Memory B cell (primary cell): ENCODE data around the gene NINL.
"Not testable (repeated sequence)": the region's sequence is repeated elsewhere in the genome, so short reads cannot be mapped to it uniquely, and the experiment has no call there.

Source experiments
- ATAC-seq: fragments of 150-1000 bp; cut with Tn5 transposase; 2 replicates; pipeline ENCODE4 v1.10.0; 2021; ENCODE audit warnings: low read depth, mild to moderate bottlenecking, moderate library complexity
- DNase-seq, 2 donors: peaks; one replicate each; pipeline ENCODE4 v3.0.0; 2022; ENCODE audit warnings: low spot score in 2 of 2
- H3K27ac Mint-ChIP-seq: one replicate; pipeline ENCODE4 v1.8.0; 2022; ENCODE audit warnings: mild to moderate bottlenecking, moderate library complexity, mixed read lengths
- H3K27me3 Mint-ChIP-seq: one replicate; pipeline ENCODE4 v1.8.0; 2022; ENCODE audit warnings: mixed read lengths
- H3K36me3 Mint-ChIP-seq: one replicate; pipeline ENCODE4 v1.8.0; 2022; ENCODE audit warnings: mild to moderate bottlenecking, mixed read lengths
- H3K4me1 Mint-ChIP-seq: one replicate; pipeline ENCODE4 v1.8.0; 2022; ENCODE audit warnings: mixed read lengths
- H3K4me3 Mint-ChIP-seq: one replicate; pipeline ENCODE4 v1.8.0; 2022; ENCODE audit warnings: mild to moderate bottlenecking, moderate library complexity, mixed read lengths
- H3K9me3 Mint-ChIP-seq: one replicate; pipeline ENCODE4 v1.8.0; 2022; ENCODE audit warnings: mixed read lengths

NINL gene

GRCh38 chr20:25552977-25553376 lies 32.4 kb downstream of the NINL start:
- no peak overlapping the region for H3K27ac Mint-ChIP-seq
- H3K4me1 Mint-ChIP-seq = no peaks in the 10 kb centered on the region
- no peak for ATAC-seq
- H3K4me3 Mint-ChIP-seq = no peak overlapping the region
- peaks cover 8% of the 10 kb centered on the region for H3K27me3 Mint-ChIP-seq
- no peak for DNase-seq
- no peaks in the 10 kb centered on the region for H3K9me3 Mint-ChIP-seq
- no peaks in the 10 kb centered on the region for H3K36me3 Mint-ChIP-seq

- Mint-ChIP-seq H3K27me3 (peaks cover 8% of the 10 kb centered on the region), H3K4me1 (no peaks in the 10 kb centered on the region), H3K36me3 (no peaks in the 10 kb centered on the region), H3K9me3 (no peaks in the 10 kb centered on the region), H3K27ac (no peak overlapping the region), H3K4me3 (no peak overlapping the region)
- no peak for DNase-seq
- no peak for ATAC-seq
Measured at GRCh38 chr20:25551413-25552215, 33.7 kb downstream of the NINL start.

GRCh38 chr20:25550645-25551337 lies 34.5 kb downstream of the NINL start:
- not testable (repeated sequence) for H3K4me3 Mint-ChIP-seq, H3K9me3 Mint-ChIP-seq, H3K4me1 Mint-ChIP-seq, DNase-seq, H3K27ac Mint-ChIP-seq, H3K36me3 Mint-ChIP-seq, ATAC-seq, H3K27me3 Mint-ChIP-seq

GRCh38 chr20:25549843-25550477 lies 35.4 kb downstream of the NINL start:
- H3K27ac Mint-ChIP-seq = no peak overlapping the region
- no peak overlapping the region for H3K4me3 Mint-ChIP-seq
- no peaks in the 10 kb centered on the region for H3K4me1 Mint-ChIP-seq

GRCh38 chr20:25549172-25549773 lies 36.1 kb downstream of the NINL start:
- Mint-ChIP-seq H3K27me3 (peaks cover 8% of the 10 kb centered on the region), H3K4me3 (no peak overlapping the region), H3K27ac (no peak overlapping the region), H3K36me3 (no peaks in the 10 kb centered on the region), H3K9me3 (no peaks in the 10 kb centered on the region), H3K4me1 (no peaks in the 10 kb centered on the region)
- DNase-seq (no peak), ATAC-seq (no peak)

More at GRCh38 chr20:25549843-25550477, 35.4 kb downstream of the NINL start:
- DNase-seq = no peak
- Mint-ChIP-seq H3K9me3 (no peaks in the 10 kb centered on the region), H3K36me3 (no peaks in the 10 kb centered on the region), H3K27me3 (peaks cover 8% of the 10 kb centered on the region)
- no peak for ATAC-seq

- no peak overlapping the region for H3K4me3 Mint-ChIP-seq
- peaks cover 8% of the 10 kb centered on the region for H3K27me3 Mint-ChIP-seq
- no peaks in the 10 kb centered on the region for H3K4me1 Mint-ChIP-seq
- ATAC-seq = no peak
- DNase-seq = no peak
- H3K36me3 Mint-ChIP-seq = no peaks in the 10 kb centered on the region
- H3K9me3 Mint-ChIP-seq = no peaks in the 10 kb centered on the region
- no peak overlapping the region for H3K27ac Mint-ChIP-seq
Measured at GRCh38 chr20:25548613-25549086, 36.7 kb downstream of the NINL start.

- Mint-ChIP-seq H3K9me3 (no peaks in the 10 kb centered on the region), H3K27me3 (peaks cover 8% of the 10 kb centered on the region), H3K27ac (no peak overlapping the region), H3K4me3 (no peak overlapping the region), H3K4me1 (no peaks in the 10 kb centered on the region), H3K36me3 (no peaks in the 10 kb centered on the region)
- ATAC-seq (no peak), DNase-seq (no peak)
Measured at GRCh38 chr20:25547999-25548398, 37.3 kb downstream of the NINL start.

GRCh38 chr20:25547063-25547462 lies 38.3 kb downstream of the NINL start:
- Mint-ChIP-seq H3K4me1 (no peaks in the 10 kb centered on the region), H3K4me3 (no peak overlapping the region), H3K27me3 (peaks cover 8% of the 10 kb centered on the region), H3K9me3 (no peaks in the 10 kb centered on the region), H3K36me3 (no peaks in the 10 kb centered on the region), H3K27ac (no peak overlapping the region)
- DNase-seq = no peak
- no peak for ATAC-seq

GRCh38 chr20:25546048-25546447 lies 39.3 kb downstream of the NINL start:
- Mint-ChIP-seq H3K9me3 (no peaks in the 10 kb centered on the region), H3K4me3 (no peak overlapping the region), H3K27me3 (peaks cover 5% of the 10 kb centered on the region), H3K36me3 (no peaks in the 10 kb centered on the region), H3K4me1 (peaks cover 4% of the 10 kb centered on the region), H3K27ac (no peak overlapping the region)
- ATAC-seq = no peak
- no peak for DNase-seq

GRCh38 chr20:25545171-25545570 lies 40.2 kb downstream of the NINL start:
- H3K9me3 Mint-ChIP-seq = no peaks in the 10 kb centered on the region
- ATAC-seq = no peak
- H3K27me3 Mint-ChIP-seq = peaks cover 5% of the 10 kb centered on the region
- H3K4me1 Mint-ChIP-seq = peaks cover 5% of the 10 kb centered on the region
- no peak overlapping the region for H3K27ac Mint-ChIP-seq
- no peak for DNase-seq
- H3K4me3 Mint-ChIP-seq = no peak overlapping the region
- no peaks in the 10 kb centered on the region for H3K36me3 Mint-ChIP-seq

- Mint-ChIP-seq H3K36me3 (no peaks in the 10 kb centered on the region), H3K27ac (no peak overlapping the region), H3K27me3 (peaks cover 5% of the 10 kb centered on the region), H3K9me3 (no peaks in the 10 kb centered on the region), H3K4me3 (no peak overlapping the region), H3K4me1 (peaks cover 5% of the 10 kb centered on the region)
- no peak for DNase-seq
- ATAC-seq = no peak
Measured at GRCh38 chr20:25544734-25545133, 40.6 kb downstream of the NINL start.

- Mint-ChIP-seq H3K9me3 (no peaks in the 10 kb centered on the region), H3K4me3 (no peak overlapping the region), H3K4me1 (peaks cover 5% of the 10 kb centered on the region), H3K36me3 (no peaks in the 10 kb centered on the region), H3K27me3 (peaks cover 2% of the 10 kb centered on the region), H3K27ac (no peak overlapping the region)
- DNase-seq (no peak), ATAC-seq (no peak)
Measured at GRCh38 chr20:25544311-25544710, 41.0 kb downstream of the NINL start.

GRCh38 chr20:25543068-25543467 lies 42.3 kb downstream of the NINL start:
- H3K27me3 Mint-ChIP-seq = no peaks in the 10 kb centered on the region
- H3K4me3 Mint-ChIP-seq = no peak overlapping the region
- H3K36me3 Mint-ChIP-seq = no peaks in the 10 kb centered on the region
- no peak for DNase-seq
- H3K4me1 Mint-ChIP-seq = peaks cover 5% of the 10 kb centered on the region
- no peak for ATAC-seq
- H3K9me3 Mint-ChIP-seq = no peaks in the 10 kb centered on the region
- no peak overlapping the region for H3K27ac Mint-ChIP-seq

- peaks cover 2% of the 10 kb centered on the region for H3K27me3 Mint-ChIP-seq
- H3K9me3 Mint-ChIP-seq = no peaks in the 10 kb centered on the region
- H3K4me1 Mint-ChIP-seq = peaks cover 5% of the 10 kb centered on the region
- H3K36me3 Mint-ChIP-seq = no peaks in the 10 kb centered on the region
- H3K27ac Mint-ChIP-seq = no peak overlapping the region
- DNase-seq = no peak
- peak; percentile 34 for ATAC-seq
- H3K4me3 Mint-ChIP-seq = no peak overlapping the region
Measured at GRCh38 chr20:25541676-25542075, 43.7 kb downstream of the NINL start.
